RKO (cell line): Measurements from ENCODE around the gene SPON1.
"Not testable (repeated sequence)": the region's sequence is repeated elsewhere in the genome, so short reads cannot be mapped to it uniquely, and the experiment has no call there.

Source experiments
- DNase-seq: peaks from one replicate; pipeline ENCODE4 v3.0.0-alpha.2; 2016; ENCODE audit warnings: low spot score

The SPON1 gene

DNA sequence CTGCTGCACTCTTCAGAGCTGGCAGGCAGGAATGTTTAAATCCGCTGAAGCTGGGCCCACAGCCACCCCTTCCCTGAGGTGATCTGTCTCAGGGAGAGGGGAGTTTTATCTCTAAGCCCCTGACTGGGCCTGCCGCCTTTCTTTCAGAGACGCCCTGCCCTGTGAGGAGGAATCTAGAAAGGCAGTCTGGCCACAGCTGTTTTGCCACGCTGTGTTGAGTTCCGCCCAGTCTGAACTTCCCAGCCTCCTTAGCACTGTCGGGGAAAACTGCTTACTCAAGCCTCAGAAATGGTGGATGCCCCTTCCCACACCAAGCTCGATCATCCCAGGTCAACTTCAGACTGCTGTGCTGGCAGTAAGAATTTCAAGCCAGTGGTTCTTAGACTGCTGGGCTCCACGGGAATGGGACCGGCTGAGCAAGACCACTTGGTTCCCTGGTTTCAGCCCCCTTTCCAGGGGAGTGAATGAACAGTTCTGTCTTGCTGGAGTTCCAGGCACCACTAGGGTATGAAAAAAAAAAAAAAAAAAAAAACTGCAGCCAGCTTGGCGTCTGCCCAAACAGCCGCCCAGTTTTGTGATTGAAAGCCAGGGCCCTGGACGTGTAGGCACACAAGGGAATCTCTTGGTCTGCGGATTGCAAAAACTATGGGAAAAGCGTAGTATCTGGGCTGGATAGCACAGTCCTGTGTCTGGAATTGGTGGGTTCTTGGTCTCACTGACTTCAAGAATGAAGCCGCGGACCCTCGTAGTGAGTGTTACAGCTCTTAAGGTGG, 127.4 kb downstream of the SPON1 start:
- no peak for DNase-seq

DNA sequence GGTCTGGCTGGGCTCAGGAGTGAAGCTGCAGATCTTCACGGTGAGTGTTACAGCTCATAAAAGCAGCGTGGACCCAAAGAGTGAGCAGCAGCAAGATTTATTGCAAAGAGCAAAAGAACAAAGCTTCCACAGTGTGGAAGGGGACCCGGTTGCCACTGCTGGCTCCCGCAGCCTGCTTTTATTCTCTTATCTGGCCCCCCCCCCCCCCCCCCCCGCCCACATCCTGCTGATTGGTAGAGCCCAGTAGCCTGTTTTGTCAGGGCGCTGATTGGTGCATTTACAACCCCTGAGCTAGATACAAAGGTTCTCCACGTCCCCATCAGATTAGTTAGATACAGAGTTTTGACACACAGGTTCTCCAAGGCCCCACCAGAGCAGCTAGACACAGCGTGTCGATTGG, 128.1 kb downstream of the SPON1 start:
- DNase-seq: not testable (repeated sequence)

DNA sequence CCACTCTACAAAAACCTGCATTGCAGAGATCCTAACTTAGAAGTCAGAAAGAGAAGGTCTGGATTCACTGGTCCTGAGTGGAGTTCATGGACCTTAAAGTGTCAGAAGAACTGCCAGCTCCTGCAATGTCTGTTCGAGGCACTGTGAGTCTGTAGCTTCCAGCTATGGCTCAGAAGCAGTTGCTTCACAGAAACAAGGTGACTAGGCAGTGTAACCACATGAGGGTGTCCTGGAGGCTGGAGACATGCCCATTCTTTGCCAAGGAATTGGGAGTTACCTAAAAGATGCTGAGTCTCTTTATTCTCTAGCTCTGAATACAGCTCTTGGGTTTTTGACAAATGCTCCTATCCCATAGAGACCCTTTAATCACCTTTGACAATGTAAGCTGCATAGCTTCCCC, 130.5 kb downstream of the SPON1 start:
- DNase-seq: no peak

DNA sequence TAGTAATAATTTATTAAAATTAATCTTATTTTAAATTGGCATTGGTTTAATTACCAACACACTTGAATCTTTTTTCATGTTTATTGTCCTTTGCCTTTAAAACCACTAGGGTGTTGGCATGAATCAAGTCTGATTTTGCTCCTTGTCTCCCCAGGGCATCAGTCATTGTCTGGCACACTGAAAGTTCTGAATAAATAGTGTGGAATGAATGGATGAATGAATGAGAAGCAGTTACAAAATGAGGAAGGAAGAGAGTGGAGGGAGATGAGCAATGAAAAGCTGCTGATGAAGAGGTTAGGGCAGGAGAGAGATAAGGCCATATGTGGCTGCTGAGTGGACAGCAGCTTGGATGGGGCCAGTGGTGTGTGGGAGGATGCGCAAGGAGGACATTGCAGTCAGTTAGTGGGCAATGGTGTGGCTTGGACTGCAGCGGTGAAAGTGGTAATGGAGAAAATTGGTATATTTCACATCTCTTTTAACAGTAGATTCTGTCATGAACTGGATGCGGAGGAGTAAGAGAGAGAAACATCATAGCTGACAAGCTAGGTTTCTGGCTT, 132.0 kb downstream of the SPON1 start:
- DNase-seq: no peak

DNA sequence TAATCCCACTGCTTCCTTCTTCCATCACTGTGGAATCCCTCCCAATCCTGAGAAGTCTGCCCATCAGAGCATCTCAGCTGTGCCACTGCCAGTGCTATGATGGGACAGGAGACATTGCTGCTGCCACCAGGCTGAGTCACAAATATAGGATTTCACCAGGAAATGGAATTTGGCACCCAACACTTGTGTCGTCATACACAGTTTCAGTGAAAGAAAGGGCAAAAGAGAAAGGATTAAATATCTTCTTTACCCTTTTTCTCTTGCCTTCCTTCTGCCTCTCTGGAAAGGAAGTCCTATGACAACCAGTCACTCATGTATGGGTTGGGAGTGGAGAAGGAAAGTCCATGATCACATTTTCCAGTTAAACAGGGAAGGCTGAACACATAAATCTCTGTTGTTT, 133.4 kb downstream of the SPON1 start:
- no peak for DNase-seq

DNA sequence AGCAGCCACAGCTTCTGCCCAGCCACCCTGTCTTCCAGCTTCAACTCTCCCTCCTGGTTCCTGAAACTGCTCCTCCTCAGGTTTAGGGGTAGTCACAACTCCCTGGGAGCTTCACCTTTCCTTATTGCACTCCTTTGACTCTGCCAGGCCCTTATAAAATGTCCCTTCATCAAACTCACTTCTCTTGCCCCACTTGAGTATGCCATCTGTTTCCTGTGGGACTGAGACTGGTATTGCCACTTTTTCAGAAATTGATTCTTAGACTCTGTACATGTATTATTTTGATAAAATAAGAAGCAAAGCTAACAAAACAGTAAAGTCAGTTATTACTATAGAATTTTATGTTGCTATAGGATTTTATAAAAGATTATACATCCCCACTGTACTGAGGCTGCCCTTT, 134.1 kb downstream of the SPON1 start:
- no peak for DNase-seq

DNA sequence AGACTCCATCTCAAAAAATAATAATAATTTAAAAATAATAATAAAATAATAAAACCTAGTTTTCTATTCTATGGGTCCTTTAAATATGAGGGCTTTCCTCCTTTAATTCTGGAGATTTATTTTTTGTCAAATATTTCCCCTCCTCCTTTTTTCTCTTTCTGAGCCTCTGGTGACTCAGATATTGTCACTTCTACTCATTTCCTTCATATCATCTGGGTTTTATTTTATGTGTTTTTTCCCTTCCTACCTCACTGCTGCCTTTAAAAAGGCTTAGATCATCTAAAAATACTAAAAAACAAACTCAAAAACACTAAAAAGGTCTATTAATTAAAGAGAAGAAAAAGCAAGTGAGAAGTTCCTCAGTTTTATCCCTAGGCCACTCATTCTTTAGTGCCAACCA, 138.9 kb downstream of the SPON1 start:
- DNase-seq: peak; percentile 24

DNA sequence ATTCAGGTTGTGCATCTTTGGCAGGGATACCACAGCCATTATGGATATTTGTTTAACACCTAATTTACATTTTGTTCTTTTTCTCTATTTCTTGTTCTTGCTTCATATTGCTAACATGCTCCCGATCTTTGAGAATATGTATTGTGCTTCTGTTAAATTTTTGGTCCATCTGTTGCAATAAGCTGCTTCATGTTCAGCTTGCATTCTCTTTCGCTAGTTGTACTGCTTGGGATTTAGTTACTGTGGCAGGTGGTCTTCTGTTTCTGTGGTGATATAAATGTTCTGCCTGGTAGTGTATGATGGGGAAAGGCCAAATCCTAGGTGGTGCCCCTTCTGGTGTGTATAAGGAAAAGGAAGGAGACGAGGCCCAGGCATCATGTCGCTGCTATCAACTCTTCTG, 140.2 kb downstream of the SPON1 start:
- DNase-seq: no peak

DNA sequence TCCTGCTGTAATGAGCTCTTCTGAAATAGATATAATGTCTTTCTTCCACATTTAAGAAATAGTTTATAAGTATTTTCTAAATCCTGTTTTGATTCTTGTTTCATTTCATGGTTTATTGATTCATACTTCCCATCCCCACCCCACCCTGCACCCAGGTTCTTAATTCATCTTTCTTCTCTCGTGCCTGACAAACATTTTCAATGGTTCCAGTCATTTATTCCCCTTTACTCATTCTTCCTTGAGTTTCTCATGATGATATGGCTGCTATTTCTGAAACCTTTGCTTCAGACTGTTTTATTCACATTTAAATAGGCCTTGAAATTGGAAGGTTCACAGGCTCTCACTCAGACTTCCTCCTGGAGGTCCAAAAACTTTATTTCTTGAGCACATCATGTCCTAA, 142.9 kb downstream of the SPON1 start:
- DNase-seq: no peak

DNA sequence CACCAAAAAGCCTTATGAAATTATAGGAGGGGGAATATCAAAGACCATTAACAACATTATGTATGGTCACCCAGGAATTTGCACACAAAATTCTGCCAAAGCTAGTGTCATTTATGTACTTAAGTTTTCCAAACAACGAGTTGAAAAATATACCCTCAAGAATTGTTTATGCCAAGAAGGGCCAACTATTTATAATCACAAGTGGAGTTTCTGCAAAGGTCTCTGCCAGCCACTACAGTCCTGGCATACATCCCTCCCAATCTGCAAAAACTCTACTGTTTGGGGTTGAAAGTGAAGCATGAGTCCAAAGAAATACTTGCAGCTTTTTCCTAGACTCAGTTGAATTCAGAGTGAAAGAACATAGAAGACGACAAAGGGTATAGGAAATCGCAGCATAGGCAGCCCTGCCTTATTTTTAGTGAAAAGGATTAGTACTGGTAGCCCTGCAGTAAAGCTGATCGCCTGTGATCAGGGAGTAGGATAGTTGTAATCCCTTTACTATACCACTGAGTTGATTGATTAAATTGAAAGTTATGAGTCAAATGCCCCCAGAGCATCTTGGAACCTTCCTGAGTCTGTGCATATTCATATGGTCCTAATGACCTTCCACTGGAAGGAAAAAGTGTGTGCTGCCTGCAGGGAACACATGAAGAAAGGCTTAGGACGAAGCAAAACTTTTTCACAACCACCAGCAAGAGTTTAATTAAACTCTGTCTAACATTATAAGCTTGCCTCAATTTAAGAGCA, 144.0 kb downstream of the SPON1 start:
- DNase-seq: no peak

DNA sequence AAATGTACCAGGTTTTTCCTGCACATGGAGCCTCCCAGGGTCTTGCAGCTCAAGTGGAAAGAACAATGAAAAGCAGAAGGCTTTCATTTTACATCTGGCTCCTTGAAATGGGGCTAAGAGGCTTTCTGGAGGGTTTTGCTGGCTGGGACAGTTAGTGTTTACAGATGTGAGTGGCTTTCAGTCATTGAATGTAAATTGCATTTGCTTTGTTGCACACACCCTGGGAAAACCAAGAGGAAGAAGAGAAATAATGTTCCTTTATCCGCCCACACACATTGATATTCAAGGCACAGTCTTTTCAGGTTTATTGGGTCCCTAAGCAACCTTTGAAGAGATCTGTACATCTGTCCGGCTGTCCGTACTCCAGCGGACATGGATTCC, 144.5 kb downstream of the SPON1 start:
- no peak for DNase-seq

DNA sequence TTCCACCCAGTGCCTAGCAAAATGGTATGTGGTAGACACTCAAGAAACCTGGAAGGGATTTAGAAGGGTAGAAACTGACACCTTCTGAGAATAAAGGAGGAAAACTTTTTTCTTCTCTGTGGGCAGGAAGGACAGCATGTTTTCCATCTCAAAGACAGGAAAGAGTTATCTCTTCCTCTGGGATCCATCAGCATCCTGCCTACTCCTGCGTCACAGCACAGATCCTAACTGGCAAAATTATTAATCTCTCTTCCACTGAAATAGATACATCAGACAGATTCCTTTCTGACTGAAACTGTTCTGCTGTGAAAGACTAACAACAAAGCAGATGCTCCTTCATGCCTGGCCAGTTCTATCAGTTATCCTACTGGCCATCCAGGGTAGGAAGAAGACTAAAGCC, 147.2 kb downstream of the SPON1 start:
- no peak for DNase-seq

DNA sequence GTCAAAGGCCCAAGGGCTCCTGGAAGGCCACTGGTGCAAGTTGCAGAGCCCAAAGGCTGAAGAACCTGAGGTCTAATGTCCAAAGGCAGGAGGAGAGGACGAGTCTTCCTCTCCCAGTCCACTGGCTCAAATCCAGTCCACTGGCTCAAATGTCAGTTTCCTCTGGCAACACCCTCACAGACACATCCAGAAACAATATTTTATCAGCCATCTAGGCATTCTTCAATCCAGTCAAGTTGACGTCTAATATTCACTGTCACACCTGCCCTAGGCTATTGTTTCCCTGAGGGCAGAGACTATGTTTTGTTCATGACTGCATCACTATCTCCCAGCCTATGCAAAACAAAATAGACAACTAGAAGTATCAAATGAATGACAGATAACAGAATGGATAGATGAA, 148.1 kb downstream of the SPON1 start:
- no peak for DNase-seq

DNA sequence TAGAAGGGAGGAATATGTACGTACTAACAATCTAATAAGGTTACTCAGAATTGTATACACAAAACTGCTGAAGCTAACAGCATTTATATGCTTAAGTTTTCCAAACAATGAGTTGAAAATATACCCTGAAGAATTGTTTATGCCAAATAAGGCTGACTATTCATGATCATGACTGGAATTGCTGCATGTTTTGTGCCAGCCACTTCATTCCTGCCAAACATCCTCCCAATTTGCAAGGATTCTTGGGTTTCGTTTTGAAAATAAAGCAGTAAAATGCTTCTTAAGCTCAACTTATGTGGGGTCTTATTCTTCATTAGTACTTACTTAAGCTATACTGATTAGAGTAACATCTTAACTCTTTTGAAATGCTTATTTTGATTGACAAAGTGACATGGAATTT, 149.0 kb downstream of the SPON1 start:
- DNase-seq: no peak

DNA sequence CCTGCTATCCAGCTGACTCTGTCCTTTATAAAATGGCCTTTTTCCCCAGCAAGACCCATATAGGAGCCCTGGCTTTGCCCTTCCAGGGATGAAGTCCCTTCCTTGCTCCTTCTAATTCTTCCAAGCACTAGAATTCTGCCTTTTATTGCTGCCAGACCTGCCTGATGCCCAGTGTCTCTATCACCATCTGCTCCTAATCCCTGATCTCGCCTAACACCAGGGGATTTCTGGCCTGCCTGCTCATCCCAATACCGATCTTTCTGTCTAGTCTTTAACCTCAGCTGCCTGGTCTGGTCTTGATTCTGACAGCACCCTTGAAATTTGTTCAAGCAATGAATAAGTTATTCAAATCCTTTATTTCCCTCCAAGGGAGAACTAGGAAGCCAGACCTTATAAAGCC, 150.2 kb downstream of the SPON1 start:
- no peak for DNase-seq

DNA sequence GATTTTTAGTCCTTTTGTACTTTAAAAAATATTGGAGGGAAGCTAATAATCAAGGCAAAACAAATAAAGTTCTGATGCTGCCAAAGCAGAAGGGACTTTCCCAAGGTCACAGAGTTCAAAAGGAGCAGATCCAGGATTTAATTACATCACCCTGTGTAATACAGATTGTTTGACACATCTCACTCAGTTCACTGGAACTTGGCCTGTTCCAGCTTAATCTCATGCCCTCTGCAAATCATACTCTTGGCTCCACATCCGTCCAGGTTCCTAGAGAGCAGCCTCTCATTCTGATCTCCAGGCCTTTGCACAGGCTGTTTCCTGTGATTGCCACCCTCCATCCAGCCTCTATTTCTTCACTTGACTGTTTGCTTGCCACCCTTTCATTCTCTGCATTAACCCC, 151.7 kb downstream of the SPON1 start:
- DNase-seq: no peak

DNA sequence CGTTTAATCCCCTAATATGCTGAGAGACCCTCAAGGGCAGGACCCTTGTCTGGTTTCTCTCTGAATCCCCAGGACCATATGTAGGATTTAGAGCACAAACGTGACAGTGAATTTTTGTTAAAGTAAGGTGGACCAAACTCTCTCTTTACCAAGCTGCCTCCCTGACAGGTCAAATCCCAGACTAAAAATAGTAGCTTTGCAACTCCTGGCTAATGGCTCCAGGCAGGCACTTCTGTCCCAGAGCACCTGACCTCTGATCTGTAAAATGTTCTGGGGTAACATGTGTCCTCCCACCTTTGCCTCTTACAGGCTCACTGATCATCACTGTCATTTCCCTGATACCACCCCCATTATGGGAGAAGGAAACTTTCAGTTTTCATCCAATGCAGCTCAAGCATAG, 152.3 kb downstream of the SPON1 start:
- DNase-seq: no peak

DNA sequence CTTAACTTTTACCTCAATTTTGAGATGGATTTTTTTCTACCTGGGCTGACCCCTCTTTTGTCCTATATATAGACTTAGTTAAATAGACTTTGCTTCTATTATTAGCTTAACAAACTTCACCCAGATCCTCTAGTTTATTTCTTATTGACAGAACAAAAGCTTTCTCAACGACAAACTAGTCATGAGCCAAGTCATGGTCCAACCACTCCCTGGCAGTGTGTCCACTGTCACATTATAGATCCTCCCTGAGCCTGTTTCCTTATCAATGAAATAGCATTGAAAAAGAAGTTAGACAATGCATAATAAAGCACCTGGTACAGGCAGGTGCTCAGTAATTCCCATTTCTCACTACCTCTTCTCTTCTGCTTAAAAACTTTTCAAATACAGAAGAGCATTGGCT, 155.1 kb downstream of the SPON1 start:
- DNase-seq: no peak

DNA sequence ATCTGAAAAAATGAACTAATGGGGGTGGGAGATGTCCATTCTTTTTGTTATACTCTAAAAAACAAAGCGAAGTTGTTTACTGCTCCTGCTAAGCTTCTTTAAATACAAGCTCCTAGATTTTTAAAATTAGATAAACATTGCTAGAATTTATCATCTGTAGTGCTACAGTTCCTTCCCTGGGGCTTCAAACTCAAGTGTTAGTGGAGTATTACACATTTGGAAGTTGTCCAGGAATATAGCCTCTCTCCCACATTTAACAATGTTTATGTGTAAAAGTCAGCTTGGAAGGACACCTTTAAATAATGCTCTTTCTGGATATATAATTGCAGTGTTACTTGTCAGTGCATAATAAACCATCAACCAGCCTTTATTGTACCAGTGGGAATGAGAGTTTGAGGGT, 155.5 kb downstream of the SPON1 start:
- DNase-seq: no peak

DNA sequence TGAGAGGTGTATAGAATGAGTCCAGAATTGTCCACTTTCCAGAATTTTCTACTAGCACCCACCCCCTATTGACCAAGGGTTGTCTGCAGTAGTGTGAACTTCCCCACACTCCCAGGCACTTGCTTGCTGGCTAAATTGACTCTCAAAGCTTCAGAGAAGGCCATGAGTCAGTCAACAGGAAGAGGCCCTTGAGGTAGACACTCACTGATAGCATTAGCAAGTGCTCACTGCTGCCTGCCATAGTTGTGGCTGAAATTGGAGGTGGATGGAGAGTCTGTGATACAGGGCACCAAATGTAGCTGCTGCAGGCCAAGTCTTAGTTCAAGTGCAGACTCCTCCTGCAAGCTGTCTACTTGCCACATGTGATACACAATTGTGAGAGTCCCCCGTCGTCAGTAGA, 156.8 kb downstream of the SPON1 start:
- peak; percentile 22 for DNase-seq

DNA sequence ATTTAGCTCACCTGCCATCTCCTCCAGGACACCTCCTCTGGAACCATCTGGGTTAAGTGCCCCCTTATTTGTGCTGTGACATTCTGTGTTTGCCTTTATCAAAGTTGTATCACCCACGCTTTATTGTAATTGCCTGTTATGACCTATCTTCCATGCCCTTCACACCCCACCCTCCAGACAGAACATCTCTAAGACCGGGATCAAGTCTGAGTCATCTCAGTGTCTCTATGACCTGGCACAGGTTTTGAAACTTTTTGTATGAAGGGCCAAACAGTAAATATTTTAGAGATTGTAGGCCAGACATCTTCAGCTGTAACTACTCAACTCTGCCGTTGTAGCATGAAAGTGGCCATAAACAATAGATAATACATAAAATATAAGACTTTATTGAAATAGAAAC, 161.8 kb downstream of the SPON1 start:
- DNase-seq: no peak

DNA sequence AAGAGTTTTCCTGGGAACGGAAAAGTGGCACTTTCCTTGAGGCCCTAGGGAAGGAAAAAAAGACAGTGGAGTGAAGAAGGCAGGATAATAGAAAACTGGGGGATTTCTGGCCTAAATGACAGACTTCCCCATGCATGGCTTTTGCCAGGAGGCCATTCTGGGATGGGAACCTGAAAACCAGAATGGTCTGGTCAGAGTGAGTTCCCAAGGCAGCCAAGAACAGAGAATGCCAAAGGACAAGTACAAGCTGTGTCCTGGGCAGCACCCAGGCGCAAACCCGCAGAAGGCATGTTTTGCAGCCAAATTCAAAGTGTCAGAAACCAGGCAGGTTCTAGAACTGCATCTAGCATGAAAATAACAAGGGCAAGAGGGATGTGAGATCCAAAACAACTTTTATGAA, 162.4 kb downstream of the SPON1 start:
- DNase-seq: no peak

DNA sequence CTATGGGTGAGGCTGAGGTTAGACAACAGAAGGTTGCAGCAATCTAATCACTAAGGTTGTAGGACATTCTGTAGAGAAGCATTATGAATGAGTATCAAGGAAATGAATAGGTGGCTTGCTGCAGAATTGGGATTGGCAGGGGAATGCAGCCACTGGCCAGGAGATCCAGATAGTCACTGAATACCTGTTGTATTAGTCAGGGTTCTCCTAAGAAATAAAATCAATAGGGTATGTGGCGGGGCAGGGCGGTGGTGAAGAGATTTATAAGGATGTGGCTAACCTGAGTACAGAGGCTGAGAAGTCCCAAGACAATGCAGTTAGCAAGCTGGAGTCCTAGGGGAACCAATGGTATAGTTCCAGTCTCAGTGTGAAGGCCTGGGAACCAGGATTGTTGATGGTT, 163.0 kb downstream of the SPON1 start:
- no peak for DNase-seq

DNA sequence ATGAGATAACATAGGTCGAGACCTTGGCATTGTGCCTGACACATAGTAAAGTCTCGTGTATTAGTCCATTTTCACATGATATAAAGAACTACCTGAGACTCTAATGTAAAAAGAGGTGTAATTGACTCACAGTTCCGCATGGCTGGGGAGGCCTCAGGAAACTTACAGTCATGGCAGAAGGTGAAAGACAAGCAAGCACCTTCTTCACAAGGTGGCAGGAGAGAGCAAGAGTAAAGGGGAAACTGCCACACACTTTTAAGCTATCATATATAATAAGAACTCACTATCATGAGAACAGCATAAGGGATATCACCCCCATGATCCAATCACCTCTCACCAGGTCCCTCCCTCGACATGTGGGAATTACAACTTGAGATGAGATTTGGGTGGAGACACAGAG, 165.2 kb downstream of the SPON1 start:
- DNase-seq: no peak
